H1 (cell line): ENCODE results near the gene GLOD4. TPM values are rescaled to one million over a fixed set of nuclear protein-coding genes. Genes with fewer than 3 reads are reported as not detected.

Source experiments
- CHD7 ChIP-seq: fragments of 300-600 bp; sonication (generic); IDR thresholded peaks from 2 replicates; pipeline ENCODE4 v1.7.1; 2012; ENCODE audit warnings: low read length, moderate library complexity, mild to moderate bottlenecking, inconsistent platforms; ENCODE audit not compliant: insufficient replicate concordance
- POLR2AphosphoS5 ChIP-seq: IDR thresholded peaks from 2 replicates; pipeline ENCODE4 v1.6.1; 2011; ENCODE audit warnings: low read depth, low read length
- polyA plus RNA-seq, 7 experiments: library from polyadenylated mRNA; depleted of rRNA in 3 of 7; stranded (reverse) in 5 of 7; unstranded in 2 of 7; fragments of >200 nt in 5 of 7; fragments of 200-250 nt in 2 of 7; gene quantifications; 1 replicate in 5 of 7; 2 replicates in 1 of 7; 4 replicates in 1 of 7; pipeline versions ENCODE4 v1.2.1 to v1.2.3, GENCODE V29; 2011 to 2013; ENCODE audit warnings: missing spikeins in 2 of 7, mixed read lengths in 2 of 7
- total RNA-seq: library from RNA; stranded (reverse); fragmentation: NEBNext Ultra II Directional; extraction: Animal tissue kit (Norgen Biotek cat#: 25700); gene quantifications from 2 replicates; pipeline ENCODE4 v1.2.1, GENCODE V29; 2021

Gene GLOD4
- total and polyA plus RNA-seq, 2 of the 8 experiments (the other 6 are each of a cell fraction or from before 2014, with no cell fraction given), result 36.8 to 81.3 TPM

DNA sequence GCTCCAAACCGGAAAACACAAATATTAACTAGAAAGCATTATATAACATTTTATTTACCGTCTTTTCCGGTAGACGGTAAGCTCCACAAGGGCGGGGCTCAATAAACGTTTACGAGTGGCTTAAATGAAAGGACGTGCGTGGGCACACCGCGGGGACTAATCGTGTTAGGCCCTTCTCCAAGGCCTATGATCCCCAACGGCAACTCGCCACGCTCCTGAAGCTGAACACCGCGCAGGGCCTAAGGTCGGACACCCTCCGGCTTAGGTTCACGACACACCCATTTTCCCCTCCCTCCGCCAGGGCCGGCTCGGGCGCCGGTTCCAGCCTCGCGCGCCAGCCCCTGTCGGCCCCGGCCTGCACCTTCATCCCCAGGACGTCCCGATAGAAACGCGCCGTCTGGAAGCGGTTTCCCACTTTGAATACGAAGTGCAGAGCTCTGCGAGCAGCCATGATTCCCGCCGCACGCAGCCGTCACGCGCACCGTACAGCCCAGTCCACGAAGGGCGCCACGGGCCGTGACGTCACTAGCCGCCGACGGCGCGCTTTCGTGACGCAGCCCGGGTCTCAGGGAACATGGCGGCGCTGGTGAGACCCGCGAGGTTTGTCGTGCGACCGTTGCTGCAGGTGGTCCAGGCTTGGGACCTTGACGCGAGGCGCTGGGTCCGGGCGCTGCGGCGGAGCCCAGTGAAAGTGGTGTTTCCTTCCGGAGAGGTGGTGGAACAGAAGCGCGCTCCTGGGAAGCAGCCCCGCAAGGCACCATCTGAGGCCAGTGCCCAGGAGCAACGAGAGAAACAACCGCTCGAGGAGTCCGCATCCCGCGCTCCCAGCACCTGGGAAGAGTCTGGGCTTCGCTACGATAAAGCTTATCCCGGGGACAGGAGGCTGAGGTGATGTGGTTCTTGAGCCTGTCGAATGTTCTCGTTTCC is at the start of gene GLOD4, which contains the start of gene MRM3 (continued):
- no peak for TF ChIP-seq CHD7
- peak; percentile 99 for TF ChIP-seq POLR2AphosphoS5
